Neural progenitor cell (in vitro differentiated cells): ENCODE measurements around the gene CDK8. TPM values are rescaled to one million over a fixed set of nuclear protein-coding genes. Genes with fewer than 3 reads are reported as not detected.

Source experiments
- DNase-seq: peaks from one replicate; pipeline ENCODE4 v3.0.0-alpha.2; 2016; ENCODE audit warnings: low spot score
- H2AFZ ChIP-seq: fragments of 200-600 bp; sonication (generic); replicated peaks from 2 replicates; pipeline ENCODE4 v1.6.1; 2016; ENCODE audit warnings: antibody characterized with exemption
- H3F3A ChIP-seq: fragments of 200-600 bp; sonication (generic); 2 replicates; pipeline ENCODE4 v1.6.1; 2016; ENCODE audit warnings: antibody characterized with exemption, low read depth
- H3K27ac ChIP-seq: fragments of 200-600 bp; sonication (generic); 2 replicates; pipeline ENCODE4 v1.5.1; 2016; ENCODE audit warnings: mild to moderate bottlenecking
- H3K27me3 ChIP-seq: fragments of 200-600 bp; sonication (generic); 2 replicates; pipeline ENCODE4 v1.6.1; 2016; ENCODE audit warnings: mild to moderate bottlenecking, moderate library complexity
- H3K36me3 ChIP-seq: fragments of 200-600 bp; sonication (generic); 2 replicates; pipeline ENCODE4 v1.5.1; 2016
- H3K4me1 ChIP-seq: fragments of 200-600 bp; sonication (generic); 2 replicates; pipeline ENCODE4 v1.6.1; 2016; ENCODE audit warnings: mixed run types
- H3K4me2 ChIP-seq: fragments of 200-600 bp; sonication (generic); 2 replicates; pipeline ENCODE4 v1.6.1; 2016
- H3K4me3 ChIP-seq: fragments of 200-600 bp; sonication (generic); 2 replicates; pipeline ENCODE4 v1.5.1; 2016
- H3K79me2 ChIP-seq: fragments of 200-600 bp; sonication (generic); 2 replicates; pipeline ENCODE4 v1.6.1; 2016; ENCODE audit warnings: low read depth
- H3K9ac ChIP-seq: fragments of 200-600 bp; sonication (generic); 2 replicates; pipeline ENCODE4 v1.6.1; 2016
- H3K9me3 ChIP-seq: fragments of 200-600 bp; sonication (generic); 2 replicates; pipeline ENCODE4 v1.5.1; 2016; ENCODE audit warnings: low read depth
- H4K20me1 ChIP-seq: fragments of 200-600 bp; sonication (generic); 2 replicates; pipeline ENCODE4 v1.6.1; 2016; ENCODE audit warnings: low read depth
- H3K27ac Mint-ChIP-seq: 3 replicates; pipeline ENCODE4 v1.8.0; 2021; ENCODE audit warnings: mixed read lengths
- H3K27me3 Mint-ChIP-seq: 2 replicates; pipeline ENCODE4 v1.8.0; 2022; ENCODE audit warnings: low read depth, mild to moderate bottlenecking, inconsistent platforms, moderate library complexity, mixed read lengths; ENCODE audit not compliant: insufficient read depth
- H3K36me3 Mint-ChIP-seq: 3 replicates; pipeline ENCODE4 v1.8.0; 2021; ENCODE audit warnings: mixed read lengths
- H3K4me1 Mint-ChIP-seq: 3 replicates; pipeline ENCODE4 v1.8.0; 2021; ENCODE audit warnings: mixed read lengths
- H3K4me3 Mint-ChIP-seq: 3 replicates; pipeline ENCODE4 v1.8.0; 2021; ENCODE audit warnings: mild to moderate bottlenecking, moderate library complexity, mixed read lengths
- H3K9me3 Mint-ChIP-seq: 3 replicates; pipeline ENCODE4 v1.8.0; 2020; ENCODE audit warnings: mixed read lengths
- EZH2 ChIP-seq: fragments of 200-600 bp; sonication (generic); IDR thresholded peaks from 2 replicates; pipeline ENCODE4 v1.6.1; 2017; ENCODE audit warnings: antibody characterized with exemption, mild to moderate bottlenecking, moderate library complexity
- EZH2phosphoT487 ChIP-seq: fragments of 200-600 bp; sonication (generic); IDR thresholded peaks from 2 replicates; pipeline ENCODE4 v1.6.1; 2017; ENCODE audit warnings: antibody characterized with exemption
- total RNA-seq: library from RNA; depleted of rRNA; stranded (reverse); fragments of >200 nt; gene quantifications from 2 replicates; pipeline ENCODE4 v1.2.3, GENCODE V29; 2015; ENCODE audit warnings: low replicate concordance
- TF ChIP-seq, protein P1 (sequence below): fragments of 200-600 bp; sonication (generic); IDR thresholded peaks from 2 replicates; pipeline ENCODE4 v1.5.1; 2017; ENCODE audit warnings: antibody characterized with exemption, mild to moderate bottlenecking

The CDK8 gene
- total RNA-seq, 1 donor from 2014 or later = 69.3 TPM

DNA sequence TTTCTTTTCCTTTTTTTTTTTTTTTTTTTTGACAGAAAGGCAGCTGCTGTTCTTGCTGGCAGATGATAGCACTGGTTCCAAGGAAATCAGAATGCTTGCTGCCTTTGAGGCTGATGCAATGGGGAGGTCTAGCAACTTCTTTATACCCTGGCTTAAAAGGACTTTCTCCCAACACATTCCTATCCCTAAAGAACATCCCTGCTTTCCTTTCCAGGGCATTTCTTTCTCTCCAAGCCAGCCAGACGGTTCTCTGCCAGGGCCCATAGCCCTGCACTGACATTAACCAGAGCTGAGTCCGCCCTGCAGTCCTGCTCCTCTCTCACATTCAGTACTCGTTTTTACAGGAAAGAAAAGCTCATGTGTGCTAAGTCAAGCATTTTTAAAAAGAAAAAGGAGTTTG is 169.7 kb downstream of the CDK8 start:
- no peaks in the 10 kb centered on the region for H3K36me3 ChIP-seq
- H3K79me2 ChIP-seq = no peaks in the 10 kb centered on the region
- no peaks in the 10 kb centered on the region for H3K27me3 ChIP-seq
- no peak for DNase-seq
- H3K4me1 ChIP-seq = peaks cover 8% of the 10 kb centered on the region
- no peaks in the 10 kb centered on the region for H3K9me3 Mint-ChIP-seq
- no peak overlapping the region for H3K4me2 ChIP-seq
- H3K27me3 Mint-ChIP-seq = no peaks in the 10 kb centered on the region
- H3K4me3 Mint-ChIP-seq = no peak overlapping the region
- H3K27ac Mint-ChIP-seq = no peak overlapping the region
- H2AFZ ChIP-seq = peak overlapping the region; percentile 72
- H3K9me3 ChIP-seq = no peaks in the 10 kb centered on the region
- no peak overlapping the region for H3K9ac ChIP-seq
- H3K36me3 Mint-ChIP-seq = no peaks in the 10 kb centered on the region
- H3K27ac ChIP-seq = no peak overlapping the region
- no peak overlapping the region for H3K4me3 ChIP-seq
- H3K4me1 Mint-ChIP-seq = no peaks in the 10 kb centered on the region
- no peak for TF ChIP-seq EZH2phosphoT487
- H4K20me1 ChIP-seq = no peaks in the 10 kb centered on the region
- H3F3A ChIP-seq = no peaks in the 10 kb centered on the region

DNA sequence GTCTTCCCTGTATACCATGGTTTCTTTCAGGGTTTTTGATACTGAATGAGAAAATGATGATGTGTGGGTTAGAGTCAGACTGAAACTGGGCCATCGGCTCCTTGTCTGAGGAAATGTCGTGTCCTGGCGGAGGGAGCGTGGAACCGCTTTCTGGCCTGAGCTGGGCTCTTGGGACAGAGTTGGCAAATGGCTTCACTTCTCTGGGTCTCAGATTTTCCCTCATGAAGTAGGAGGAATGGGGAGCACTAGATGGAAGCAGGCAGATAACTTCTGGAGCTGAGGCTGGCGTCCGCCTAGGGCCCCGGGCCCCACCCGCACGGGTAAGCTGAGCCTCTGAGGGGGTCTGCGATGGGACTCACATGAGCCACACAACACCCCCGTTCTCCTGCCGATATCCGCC is 170.3 kb downstream of the CDK8 start:
- no peak overlapping the region for H3K4me3 Mint-ChIP-seq

DNA sequence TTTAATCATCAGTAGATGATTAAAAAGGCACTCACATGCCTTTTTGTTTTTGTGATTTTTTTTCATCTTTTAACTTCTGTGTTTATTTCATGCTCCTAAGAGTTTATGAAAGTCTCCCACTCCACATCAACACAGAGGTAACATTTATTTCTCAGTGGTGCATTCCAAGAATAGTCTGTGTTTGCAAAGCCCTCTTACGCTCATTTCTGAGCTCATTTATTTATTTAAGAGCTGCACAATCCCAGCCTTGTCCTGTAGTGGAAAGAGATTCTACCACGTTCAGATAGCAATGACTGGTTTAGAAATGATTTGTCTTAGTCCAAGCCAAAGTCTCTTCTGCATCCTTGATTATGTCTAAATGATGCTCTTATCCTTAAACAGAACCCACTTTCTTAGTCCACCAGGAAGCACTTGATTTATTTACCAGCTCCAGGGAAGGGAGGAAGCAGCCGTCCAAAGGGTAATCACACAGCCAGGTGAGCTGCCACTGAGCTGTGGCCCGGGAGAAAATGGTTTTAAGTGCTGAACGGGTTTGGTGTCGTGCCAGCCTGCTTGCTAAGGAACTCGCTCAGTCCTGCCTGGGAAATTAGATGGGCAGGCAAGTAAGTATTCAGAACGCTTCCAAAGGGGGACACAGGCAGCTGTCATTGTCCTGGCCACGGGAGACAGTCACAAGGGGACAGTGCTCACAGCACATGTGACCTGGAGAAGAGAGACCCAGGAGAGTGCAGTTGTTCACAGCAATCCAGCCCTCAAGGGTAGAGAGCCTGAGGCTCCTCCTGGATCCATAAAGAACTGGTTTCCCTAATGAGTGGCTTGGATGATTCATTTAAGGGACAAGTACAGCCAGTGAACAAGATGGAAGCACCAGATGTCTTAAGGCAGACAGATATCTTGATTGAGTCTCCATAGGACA is 171.8 kb downstream of the CDK8 start:
- Histone ChIP-seq H3K36me3 (no peaks in the 10 kb centered on the region), H3K4me2 (no peak overlapping the region), H3K27ac (no peak overlapping the region), H3K9ac (no peak overlapping the region), H2AFZ (no peak overlapping the region), H3K9me3 (no peaks in the 10 kb centered on the region), H4K20me1 (no peaks in the 10 kb centered on the region), H3K4me3 (no peak overlapping the region), H3K27me3 (no peaks in the 10 kb centered on the region), H3K4me1 (peaks cover 8% of the 10 kb centered on the region), H3F3A (no peaks in the 10 kb centered on the region), H3K79me2 (no peaks in the 10 kb centered on the region)
- Mint-ChIP-seq H3K4me3 (no peak overlapping the region), H3K27ac (no peak overlapping the region), H3K27me3 (no peaks in the 10 kb centered on the region), H3K9me3 (no peaks in the 10 kb centered on the region), H3K4me1 (no peaks in the 10 kb centered on the region), H3K36me3 (no peaks in the 10 kb centered on the region)
- DNase-seq = no peak
- TF ChIP-seq EZH2 = no peak
- no peak for TF ChIP-seq EZH2phosphoT487
- TF ChIP-seq, protein P1, sequence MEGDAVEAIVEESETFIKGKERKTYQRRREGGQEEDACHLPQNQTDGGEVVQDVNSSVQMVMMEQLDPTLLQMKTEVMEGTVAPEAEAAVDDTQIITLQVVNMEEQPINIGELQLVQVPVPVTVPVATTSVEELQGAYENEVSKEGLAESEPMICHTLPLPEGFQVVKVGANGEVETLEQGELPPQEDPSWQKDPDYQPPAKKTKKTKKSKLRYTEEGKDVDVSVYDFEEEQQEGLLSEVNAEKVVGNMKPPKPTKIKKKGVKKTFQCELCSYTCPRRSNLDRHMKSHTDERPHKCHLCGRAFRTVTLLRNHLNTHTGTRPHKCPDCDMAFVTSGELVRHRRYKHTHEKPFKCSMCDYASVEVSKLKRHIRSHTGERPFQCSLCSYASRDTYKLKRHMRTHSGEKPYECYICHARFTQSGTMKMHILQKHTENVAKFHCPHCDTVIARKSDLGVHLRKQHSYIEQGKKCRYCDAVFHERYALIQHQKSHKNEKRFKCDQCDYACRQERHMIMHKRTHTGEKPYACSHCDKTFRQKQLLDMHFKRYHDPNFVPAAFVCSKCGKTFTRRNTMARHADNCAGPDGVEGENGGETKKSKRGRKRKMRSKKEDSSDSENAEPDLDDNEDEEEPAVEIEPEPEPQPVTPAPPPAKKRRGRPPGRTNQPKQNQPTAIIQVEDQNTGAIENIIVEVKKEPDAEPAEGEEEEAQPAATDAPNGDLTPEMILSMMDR = no peak

More for the DNA sequence above, 170.3 kb downstream of the CDK8 start:
- Histone ChIP-seq H3K4me2 (no peak overlapping the region), H3K79me2 (no peaks in the 10 kb centered on the region), H3F3A (no peaks in the 10 kb centered on the region), H3K4me3 (no peak overlapping the region), H3K36me3 (no peaks in the 10 kb centered on the region), H3K9me3 (no peaks in the 10 kb centered on the region), H3K27me3 (no peaks in the 10 kb centered on the region), H3K4me1 (peaks cover 8% of the 10 kb centered on the region), H3K27ac (no peak overlapping the region), H3K9ac (no peak overlapping the region), H2AFZ (peak overlapping the region; percentile 72), H4K20me1 (no peaks in the 10 kb centered on the region)
- Mint-ChIP-seq H3K27me3 (no peaks in the 10 kb centered on the region), H3K27ac (no peak overlapping the region), H3K36me3 (no peaks in the 10 kb centered on the region), H3K4me1 (no peaks in the 10 kb centered on the region), H3K9me3 (no peaks in the 10 kb centered on the region)
- DNase-seq = no peak
- no peak for TF ChIP-seq EZH2
- no peak for TF ChIP-seq EZH2phosphoT487
- TF ChIP-seq, protein P1 = no peak

DNA sequence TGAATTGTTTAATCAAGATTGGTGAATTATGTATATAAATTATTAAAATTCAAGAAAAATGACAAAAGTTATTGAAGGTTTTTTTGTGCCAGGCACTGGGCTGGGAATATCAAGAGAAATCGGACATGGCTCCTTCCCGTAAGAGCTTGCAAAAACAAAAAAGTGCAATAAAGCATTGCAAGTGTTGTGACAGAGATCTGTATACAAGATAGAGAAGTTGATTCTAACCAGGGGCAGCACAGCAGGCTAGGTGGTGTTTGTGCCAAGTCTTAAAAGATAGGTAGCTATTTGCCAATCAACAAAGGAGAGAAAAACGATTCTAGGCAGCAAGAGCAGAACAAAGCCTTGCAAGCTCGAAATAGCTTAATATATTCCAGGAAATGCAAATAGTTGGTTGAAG is 179.8 kb downstream of the CDK8 start:
- H3K9ac ChIP-seq = no peak overlapping the region
- H4K20me1 ChIP-seq = no peaks in the 10 kb centered on the region
- TF ChIP-seq EZH2 (no peak), EZH2phosphoT487 (no peak)
- TF ChIP-seq, protein P1 = no peak
- DNase-seq = no peak
- H3K4me3 ChIP-seq = no peak overlapping the region
- H3K27me3 ChIP-seq = no peaks in the 10 kb centered on the region
- H3K79me2 ChIP-seq = no peaks in the 10 kb centered on the region
- Mint-ChIP-seq H3K27ac (no peak overlapping the region), H3K9me3 (peaks cover 28% of the 10 kb centered on the region), H3K27me3 (no peaks in the 10 kb centered on the region), H3K4me3 (no peak overlapping the region), H3K36me3 (no peaks in the 10 kb centered on the region), H3K4me1 (no peaks in the 10 kb centered on the region)
- no peak overlapping the region for H2AFZ ChIP-seq
- H3K36me3 ChIP-seq = no peaks in the 10 kb centered on the region
- H3K4me2 ChIP-seq = no peak overlapping the region
- H3K9me3 ChIP-seq = peaks cover 28% of the 10 kb centered on the region
- no peaks in the 10 kb centered on the region for H3K4me1 ChIP-seq
- H3F3A ChIP-seq = no peaks in the 10 kb centered on the region
- no peak overlapping the region for H3K27ac ChIP-seq
